ENCODE results near the gene ANKRD17.

Gene ANKRD17

GRCh38 chr4:73133784-73134183, 124.8 kb downstream of the ANKRD17 start:
- DNase-seq (ENCODE audit: low read depth), result no peak
- H3K4me3 ChIP-seq (replicated peaks; ENCODE audit: low read depth, low read length), result no peak overlapping the region
- TF ChIP-seq CTCF (IDR thresholded peaks at IDR 0.05; ENCODE audit: low read length, missing control alignments), result no peak

GRCh38 chr4:73131281-73131680, 127.3 kb downstream of the ANKRD17 start:
- H3K4me3 ChIP-seq (replicated peaks; ENCODE audit: low read depth, low read length), result no peak overlapping the region
- TF ChIP-seq CTCF (IDR thresholded peaks at IDR 0.05; ENCODE audit: low read length, missing control alignments), result no peak
- DNase-seq (ENCODE audit: low read depth), result no peak

GRCh38 chr4:73129319-73129718, 129.3 kb downstream of the ANKRD17 start:
- H3K4me3 ChIP-seq (replicated peaks; ENCODE audit: low read depth, low read length), result no peak overlapping the region
- DNase-seq (ENCODE audit: low read depth), result no peak

GRCh38 chr4:73127839-73128453, 130.7 kb downstream of the ANKRD17 start:
- peak; percentile 52 for TF ChIP-seq CTCF (IDR thresholded peaks at IDR 0.05; ENCODE audit: low read length, missing control alignments)
- DNase-seq (ENCODE audit: low read depth), result peak; percentile 34
- H3K4me3 ChIP-seq (replicated peaks; ENCODE audit: low read depth, low read length), result no peak overlapping the region

More at GRCh38 chr4:73129319-73129718, 129.3 kb downstream of the ANKRD17 start:
- no peak for TF ChIP-seq CTCF (IDR thresholded peaks at IDR 0.05; ENCODE audit: low read length, missing control alignments)

GRCh38 chr4:73109493-73109892, 149.1 kb downstream of the ANKRD17 start:
- no peak overlapping the region for H3K4me3 ChIP-seq (replicated peaks; ENCODE audit: low read depth, low read length)
- no peak for TF ChIP-seq CTCF (IDR thresholded peaks at IDR 0.05; ENCODE audit: low read length, missing control alignments)
- no peak for DNase-seq (ENCODE audit: low read depth)

GRCh38 chr4:73104695-73105094, 153.9 kb downstream of the ANKRD17 start:
- no peak for DNase-seq (ENCODE audit: low read depth)
- no peak overlapping the region for H3K4me3 ChIP-seq (replicated peaks; ENCODE audit: low read depth, low read length)
- TF ChIP-seq CTCF (IDR thresholded peaks at IDR 0.05; ENCODE audit: low read length, missing control alignments), result no peak

Measured in fibroblast of pulmonary artery (primary cell).